C4-2B (cell line): Measurements from ENCODE around the gene FHAD1.

Experiments used
- ZFX ChIP-seq: fragments of 450-650 bp; IDR thresholded peaks from 2 replicates; pipeline ENCODE4 v1.6.1; 2017
- TF ChIP-seq, protein P1 (sequence below): fragments of 450-650 bp; conservative IDR thresholded peaks from 2 replicates; pipeline ENCODE4 v1.5.1; 2017; ENCODE audit warnings: mild to moderate bottlenecking

DNA sequence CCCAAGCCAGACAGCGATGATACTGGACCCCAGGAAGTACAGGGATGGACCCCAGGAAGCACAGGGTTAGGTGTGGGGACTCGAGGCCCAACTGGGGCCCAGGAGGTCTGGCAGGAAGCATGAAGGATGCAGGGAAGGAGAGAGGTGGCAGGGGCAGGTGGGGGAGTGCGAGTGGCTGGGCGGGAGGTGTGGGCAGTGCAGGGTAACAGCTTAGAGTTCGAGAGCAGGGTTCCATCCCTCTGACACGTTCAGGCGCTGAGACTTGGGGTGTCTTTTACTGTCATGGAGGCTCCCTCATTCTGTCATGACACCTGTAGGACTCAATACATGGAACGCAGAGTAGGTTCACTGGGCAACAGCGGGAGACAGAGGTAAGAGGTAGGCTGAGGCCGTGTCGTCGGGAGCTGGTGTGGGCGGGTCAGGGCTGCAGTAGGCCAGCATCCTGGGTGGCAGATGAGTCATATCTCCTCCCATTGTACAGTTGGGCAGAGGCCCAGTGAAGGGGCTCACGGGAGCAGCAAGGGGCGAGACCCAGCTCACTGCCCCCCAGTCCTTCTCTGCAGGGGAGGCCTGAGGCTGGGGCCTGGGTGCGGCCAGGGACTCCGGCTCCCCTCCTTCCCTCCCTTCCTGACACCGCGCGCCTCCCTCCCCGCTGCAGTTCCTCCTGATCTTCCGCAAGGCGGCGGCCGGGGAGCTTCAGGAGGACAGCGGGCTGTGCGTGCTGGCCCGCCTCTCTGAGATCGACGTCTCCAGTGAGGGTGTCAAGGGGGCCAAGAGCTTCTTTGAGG, 179.7 kb downstream of the FHAD1 start:
- TF ChIP-seq, protein P1, sequence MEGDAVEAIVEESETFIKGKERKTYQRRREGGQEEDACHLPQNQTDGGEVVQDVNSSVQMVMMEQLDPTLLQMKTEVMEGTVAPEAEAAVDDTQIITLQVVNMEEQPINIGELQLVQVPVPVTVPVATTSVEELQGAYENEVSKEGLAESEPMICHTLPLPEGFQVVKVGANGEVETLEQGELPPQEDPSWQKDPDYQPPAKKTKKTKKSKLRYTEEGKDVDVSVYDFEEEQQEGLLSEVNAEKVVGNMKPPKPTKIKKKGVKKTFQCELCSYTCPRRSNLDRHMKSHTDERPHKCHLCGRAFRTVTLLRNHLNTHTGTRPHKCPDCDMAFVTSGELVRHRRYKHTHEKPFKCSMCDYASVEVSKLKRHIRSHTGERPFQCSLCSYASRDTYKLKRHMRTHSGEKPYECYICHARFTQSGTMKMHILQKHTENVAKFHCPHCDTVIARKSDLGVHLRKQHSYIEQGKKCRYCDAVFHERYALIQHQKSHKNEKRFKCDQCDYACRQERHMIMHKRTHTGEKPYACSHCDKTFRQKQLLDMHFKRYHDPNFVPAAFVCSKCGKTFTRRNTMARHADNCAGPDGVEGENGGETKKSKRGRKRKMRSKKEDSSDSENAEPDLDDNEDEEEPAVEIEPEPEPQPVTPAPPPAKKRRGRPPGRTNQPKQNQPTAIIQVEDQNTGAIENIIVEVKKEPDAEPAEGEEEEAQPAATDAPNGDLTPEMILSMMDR: no peak
- no peak for TF ChIP-seq ZFX
